Activated naive CD4-positive, alpha-beta T cell treated with anti-CD3 and anti-CD28 coated beads, Interleukin-2, amount 50 U/mL, for 72 hours (primary cell): ENCODE results near the gene BTG2. TPM values are rescaled to one million over a fixed set of nuclear protein-coding genes. Genes with fewer than 3 reads are reported as not detected.

ENCODE experiments used
- ATAC-seq, 2 donors: fragments of 150-1000 bp; cut with Tn5 transposase; 2 replicates each; pipeline ENCODE4 v1.10.0; 2021; ENCODE audit warnings: mild to moderate bottlenecking in 2 of 2, moderate library complexity in 2 of 2
- DNase-seq, 2 donors: peaks; one replicate each; pipeline ENCODE4 v3.0.0; 2021 to 2022; ENCODE audit warnings: low spot score in 2 of 2
- H3K27ac Mint-ChIP-seq, 2 donors: one replicate each; pipeline ENCODE4 v1.8.0; 2022; ENCODE audit warnings: mild to moderate bottlenecking in 2 of 2, mixed read lengths in 2 of 2
- H3K36me3 Mint-ChIP-seq, 2 donors: one replicate each; pipeline ENCODE4 v1.8.0; 2022; ENCODE audit warnings: mixed read lengths in 2 of 2
- H3K9me3 Mint-ChIP-seq, 2 donors: one replicate each; pipeline ENCODE4 v1.8.0; 2022; ENCODE audit warnings: mixed read lengths in 2 of 2
- total RNA-seq, 2 donors: library from RNA; stranded (reverse); gene quantifications; one replicate each; pipeline ENCODE4 v1.2.3, GENCODE V29; 2022

BTG2 gene
- total RNA-seq, 2 donors from 2014 or later = 87.2 to 185 TPM

DNA sequence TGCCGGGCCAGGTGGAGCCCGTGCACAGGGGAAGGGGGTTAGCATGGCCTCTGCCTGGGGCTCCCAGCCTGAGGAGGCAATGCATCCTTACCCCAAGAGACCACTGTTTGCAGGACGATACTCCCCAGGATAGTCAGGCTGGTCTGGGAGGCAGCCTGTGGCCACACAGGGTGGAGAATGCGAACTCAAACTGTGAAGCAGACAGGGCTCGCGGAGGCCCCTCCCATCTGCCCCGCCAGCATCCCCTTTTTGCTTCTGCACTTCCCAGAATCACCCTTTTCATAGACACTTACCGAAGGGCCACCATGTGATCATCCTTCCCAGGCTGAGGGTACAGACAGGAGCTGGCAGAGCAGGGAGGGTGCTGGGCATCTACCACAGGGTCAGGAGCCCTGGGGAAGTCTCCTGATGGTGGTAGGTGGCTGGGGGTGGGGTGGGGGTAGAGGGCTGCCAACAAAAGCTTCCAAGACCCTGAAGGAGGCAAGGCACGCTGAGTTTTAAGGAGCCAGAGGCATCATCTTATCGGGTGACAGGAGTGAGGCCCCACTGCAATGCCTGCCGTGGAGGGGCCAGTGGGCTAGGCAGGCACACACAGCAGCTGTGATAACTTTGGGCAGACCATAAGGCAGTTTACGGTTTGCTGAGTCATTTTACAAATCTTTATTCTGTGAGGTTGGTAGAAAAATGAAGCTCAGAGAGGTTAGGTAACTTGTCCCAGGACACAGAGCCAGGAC, 31.3 kb upstream of the BTG2 start:
- DNase-seq = no peak
- Mint-ChIP-seq H3K9me3 (no peaks in the 10 kb centered on the region), H3K27ac (peak overlapping the region; percentile 60 to 90), H3K36me3 (no peaks in the 10 kb centered on the region)
- peak; percentile 4 to 9 for ATAC-seq

GRCh38 chr1:203274603-203275381, 30.5 kb upstream of the BTG2 start:
- DNase-seq (no peak), ATAC-seq (no peak)
- H3K27ac Mint-ChIP-seq = peak overlapping the region; percentile 79 to 90

GRCh38 chr1:203275656-203276272, 29.6 kb upstream of the BTG2 start:
- Mint-ChIP-seq H3K9me3 (no peaks in the 10 kb centered on the region), H3K27ac (peak overlapping the region in 1 of 2 donors; percentile 21), H3K36me3 (no peaks in the 10 kb centered on the region)
- ATAC-seq (no peak), DNase-seq (no peak)

More at GRCh38 chr1:203274603-203275381, 30.5 kb upstream of the BTG2 start:
- H3K36me3 Mint-ChIP-seq = no peaks in the 10 kb centered on the region
- no peaks in the 10 kb centered on the region for H3K9me3 Mint-ChIP-seq

- ATAC-seq = no peak
- peak overlapping the region in 1 of 2 donors; percentile 79 for H3K27ac Mint-ChIP-seq
- no peak for DNase-seq
- no peaks in the 10 kb centered on the region for H3K36me3 Mint-ChIP-seq
- no peaks in the 10 kb centered on the region for H3K9me3 Mint-ChIP-seq
Observed at GRCh38 chr1:203276408-203276807, 28.9 kb upstream of the BTG2 start.

- peak overlapping the region; percentile 79 to 88 for H3K27ac Mint-ChIP-seq
- ATAC-seq (no peak), DNase-seq (no peak)
- H3K9me3 Mint-ChIP-seq = no peaks in the 10 kb centered on the region
- H3K36me3 Mint-ChIP-seq = no peaks in the 10 kb centered on the region
Observed at GRCh38 chr1:203276916-203277545, 28.3 kb upstream of the BTG2 start.

- no peak for DNase-seq
- Mint-ChIP-seq H3K27ac (peak overlapping the region; percentile 79 to 88), H3K36me3 (no peaks in the 10 kb centered on the region), H3K9me3 (no peaks in the 10 kb centered on the region)
- ATAC-seq = peak in 1 of 2 donors; percentile 28
Observed at GRCh38 chr1:203278082-203278884, 27.0 kb upstream of the BTG2 start.

GRCh38 chr1:203278885-203279406, 26.4 kb upstream of the BTG2 start:
- no peak for ATAC-seq
- H3K9me3 Mint-ChIP-seq = no peaks in the 10 kb centered on the region
- H3K27ac Mint-ChIP-seq = peak overlapping the region; percentile 25 to 58
- H3K36me3 Mint-ChIP-seq = no peaks in the 10 kb centered on the region
- DNase-seq = no peak

GRCh38 chr1:203280061-203280460, 25.3 kb upstream of the BTG2 start:
- ATAC-seq = no peak
- no peak overlapping the region for H3K27ac Mint-ChIP-seq
- H3K36me3 Mint-ChIP-seq = no peaks in the 10 kb centered on the region
- no peaks in the 10 kb centered on the region for H3K9me3 Mint-ChIP-seq
- DNase-seq = no peak

GRCh38 chr1:203281033-203281432, 24.3 kb upstream of the BTG2 start:
- ATAC-seq (no peak), DNase-seq (peak in 1 of 2 donors; percentile 11)
- Mint-ChIP-seq H3K9me3 (no peaks in the 10 kb centered on the region), H3K36me3 (no peaks in the 10 kb centered on the region), H3K27ac (no peak overlapping the region)

GRCh38 chr1:203281851-203282661, 23.3 kb upstream of the BTG2 start:
- Mint-ChIP-seq H3K36me3 (no peaks in the 10 kb centered on the region), H3K27ac (peak overlapping the region in 1 of 2 donors; percentile 17), H3K9me3 (no peaks in the 10 kb centered on the region)
- ATAC-seq (no peak), DNase-seq (peak in 1 of 2 donors; percentile 23)

GRCh38 chr1:203282720-203283542, 22.4 kb upstream of the BTG2 start:
- Mint-ChIP-seq H3K9me3 (no peaks in the 10 kb centered on the region), H3K36me3 (no peaks in the 10 kb centered on the region), H3K27ac (no peak overlapping the region)
- ATAC-seq = no peak
- DNase-seq = peak in 1 of 2 donors; percentile 31

DNA sequence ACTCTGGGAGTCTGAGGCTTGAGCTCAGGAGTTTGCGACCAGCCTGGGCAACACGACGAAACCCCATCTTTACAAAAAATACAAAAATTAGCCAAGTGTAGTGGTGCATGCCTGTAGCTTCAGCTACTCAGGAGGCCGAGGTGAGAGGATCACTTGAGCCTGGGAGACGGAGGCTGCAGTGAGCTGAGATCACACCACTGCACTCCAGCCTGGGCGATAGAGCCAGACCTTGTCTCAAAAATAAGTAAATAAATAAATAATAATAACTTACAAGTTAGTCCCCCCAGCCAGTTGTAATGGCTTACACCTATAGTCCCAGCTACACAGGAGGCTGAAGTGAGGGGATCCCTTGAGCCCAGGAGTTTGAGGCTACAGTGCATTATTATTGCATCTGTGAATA, 21.7 kb upstream of the BTG2 start:
- ATAC-seq (no peak), DNase-seq (peak in 1 of 2 donors; percentile 26)
- H3K9me3 Mint-ChIP-seq = no peaks in the 10 kb centered on the region
- no peak overlapping the region for H3K27ac Mint-ChIP-seq
- no peaks in the 10 kb centered on the region for H3K36me3 Mint-ChIP-seq

DNA sequence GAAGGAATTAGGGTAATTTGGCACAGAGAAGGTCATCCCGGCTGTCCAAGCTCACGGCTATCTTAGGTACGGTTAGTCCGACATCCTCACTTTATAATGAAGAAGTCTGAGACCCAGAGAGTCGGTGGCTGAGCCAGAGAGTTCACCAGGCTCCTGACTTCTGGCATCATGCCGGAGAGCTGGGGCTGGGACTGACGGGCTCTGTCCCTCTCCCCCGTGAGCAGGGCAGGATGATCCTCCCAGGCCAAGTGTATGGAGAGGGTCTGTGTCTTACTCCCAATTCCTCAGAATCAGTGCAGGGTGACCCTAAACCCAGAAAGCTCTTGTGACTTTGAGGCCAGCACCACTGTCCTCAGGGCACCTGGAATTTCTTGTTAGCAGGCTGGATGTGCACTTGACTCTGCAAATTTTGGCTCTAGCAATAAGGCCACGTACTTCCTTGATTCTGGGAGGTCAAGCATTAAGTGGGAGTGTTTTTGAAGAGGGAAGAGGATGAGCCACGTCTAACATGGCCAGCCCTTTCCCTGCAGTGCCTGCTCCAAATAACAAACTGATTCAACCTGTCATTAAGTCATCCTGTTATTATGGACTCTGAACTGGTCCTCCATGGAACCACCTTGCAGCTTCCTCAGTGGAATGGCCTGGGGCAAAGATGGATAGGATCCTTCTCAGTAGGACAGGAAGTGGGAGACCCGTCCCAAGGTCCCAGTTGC, 20.8 kb upstream of the BTG2 start:
- ATAC-seq (no peak), DNase-seq (peak in 1 of 2 donors; percentile 47)
- H3K9me3 Mint-ChIP-seq = no peaks in the 10 kb centered on the region
- H3K36me3 Mint-ChIP-seq = no peaks in the 10 kb centered on the region
- H3K27ac Mint-ChIP-seq = no peak overlapping the region
